Stomach (tissue), 9 donors: Measurements from ENCODE around the gene TMEM132E. TPM values are rescaled to one million over a fixed set of nuclear protein-coding genes. Genes with fewer than 3 reads are reported as not detected.

Experiments used
- DNase-seq, 2 donors: peaks; one replicate each; pipeline versions ENCODE4 v3.0.0 to v3.0.0-alpha.2; 2013 to 2019
- H3K27ac ChIP-seq, 5 donors: fragments of 200-600 bp in 4 of 5; sonication (generic) in 4 of 5; one replicate each; pipeline ENCODE4 v1.5.1; 2013 to 2019; ENCODE audit warnings: mild to moderate bottlenecking in 1 of 5, moderate library complexity in 1 of 5
- H3K27me3 ChIP-seq, 3 donors: fragments of 200-600 bp; sonication (generic); one replicate each; pipeline ENCODE4 v1.5.1; 2017 to 2019; ENCODE audit warnings: mixed run types in 1 of 3
- H3K36me3 ChIP-seq, 4 donors: fragments of 200-600 bp; sonication (generic); 1 replicate in 3 of 4; 2 replicates in 1 of 4; pipeline ENCODE4 v1.5.1; 2016 to 2019
- H3K4me1 ChIP-seq, 4 donors: fragments of 200-600 bp; sonication (generic); one replicate each; pipeline ENCODE4 v1.5.1; 2016 to 2019
- H3K4me3 ChIP-seq, 4 donors: fragments of 200-600 bp; sonication (generic) in 3 of 4; one replicate each; pipeline ENCODE4 v1.5.1; 2016 to 2019; ENCODE audit warnings: mild to moderate bottlenecking in 1 of 4
- H3K9me3 ChIP-seq, 4 donors: fragments of 200-600 bp; sonication (generic); one replicate each; pipeline ENCODE4 v1.5.1; 2016 to 2019
- EP300 ChIP-seq: sonication (generic); formaldehyde crosslinking; IDR thresholded peaks from one replicate; pipeline ENCODE4 v1.6.1; 2017; ENCODE audit warnings: antibody characterized with exemption
- POLR2A ChIP-seq, 4 donors: fragments of 450-650 bp; IDR thresholded peaks; one replicate each; pipeline ENCODE4 v1.6.1; 2016; ENCODE audit warnings: antibody characterized with exemption in 4 of 4, control low read depth in 2 of 4, mild to moderate bottlenecking in 1 of 4, moderate library complexity in 1 of 4
- POLR2AphosphoS5 ChIP-seq, 3 donors: sonication (generic); formaldehyde crosslinking; IDR thresholded peaks; one replicate each; pipeline ENCODE4 v1.6.1; 2016; ENCODE audit warnings: antibody characterized with exemption in 3 of 3
- WGBS, 5 donors: extraction: QIAGEN DNeasy Blood & Tissue Kit in 3 of 5; methylation state at CpG; one replicate each; pipeline versions ENCODE4 v1.1.5 to v1.1.7; 2013 to 2018; 5-methylcytosine and 5-hydroxymethylcytosine counted together
- intact Hi-C: fragments of 100-400 bp; cut with DNase I; formaldehyde crosslinking; loops from one replicate; pipeline ENCODE4 v1.15.1; 2023; ENCODE audit warnings: low total_unique reads
- polyA plus RNA-seq, 3 donors: library from polyadenylated mRNA; stranded (reverse); fragments of 200-250 nt; gene quantifications; one replicate each; pipeline ENCODE4 v1.2.3, GENCODE V29; 2013
- total RNA-seq, 5 donors: library from RNA; depleted of rRNA; stranded (reverse); fragments of >200 nt; gene quantifications; one replicate each; pipeline versions ENCODE4 v1.1.0 to v1.2.3, GENCODE V29; 2014 to 2016
- TF ChIP-seq, protein P1 (sequence below), 7 experiments: fragments of 450-650 bp in 4 of 7; fragments of 200-600 bp in 3 of 7; sonication (generic) in 3 of 7; IDR thresholded peaks; one replicate each; pipeline ENCODE4 v1.5.1; 2016 to 2019; ENCODE audit warnings: antibody characterized with exemption in 7 of 7, control low read depth in 2 of 7, mild to moderate bottlenecking in 1 of 7
- donor health status: healthy with polysubstance abuse.
- donor health status: Bipolar disorder and iron deficiency.
- donor health status: healthy.

Gene TMEM132E
- total and polyA plus RNA-seq, 8 donors, result 0.05 to 0.55 (median 0.12) TPM; not detected in 5

DNA sequence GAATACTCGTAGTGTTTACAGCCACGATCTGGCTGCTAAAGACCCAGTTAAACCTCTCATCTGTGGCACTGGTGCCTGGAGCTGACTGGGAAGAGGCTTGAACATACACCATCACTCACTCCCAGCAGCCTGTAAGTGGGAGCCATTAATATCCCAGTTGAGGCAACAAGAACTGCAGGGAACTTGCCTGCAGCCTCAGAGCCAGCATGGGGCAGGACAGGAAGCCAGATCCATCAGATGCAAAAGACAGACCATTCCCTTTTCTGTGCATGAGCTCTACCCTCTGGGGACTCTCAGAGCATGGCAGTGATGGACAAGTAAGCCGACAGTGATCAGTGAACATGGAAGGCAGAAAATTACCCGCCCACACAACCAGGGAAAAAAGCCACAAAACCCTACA, 91.8 kb downstream of the TMEM132E start:
- H3K4me1 ChIP-seq, result no peaks in the 10 kb centered on the region
- WGBS, 5 donors, result 54 to 73% (median 64%) methylated on average over 4 of the region's 4 CpGs
- no peaks in the 10 kb centered on the region for H3K36me3 ChIP-seq
- no peak overlapping the region for H3K27ac ChIP-seq
- DNase-seq, result no peak
- H3K9me3 ChIP-seq, result no peaks in the 10 kb centered on the region
- peaks cover 0 to 58% (median 21%) of the 10 kb centered on the region in 3 donors for H3K27me3 ChIP-seq
- no peak overlapping the region for H3K4me3 ChIP-seq
- TF ChIP-seq POLR2AphosphoS5 (IDR thresholded peaks at IDR 0.05) (no peak), POLR2A (IDR thresholded peaks at IDR 0.05) (no peak), EP300 (no peak)
- TF ChIP-seq, protein P1, sequence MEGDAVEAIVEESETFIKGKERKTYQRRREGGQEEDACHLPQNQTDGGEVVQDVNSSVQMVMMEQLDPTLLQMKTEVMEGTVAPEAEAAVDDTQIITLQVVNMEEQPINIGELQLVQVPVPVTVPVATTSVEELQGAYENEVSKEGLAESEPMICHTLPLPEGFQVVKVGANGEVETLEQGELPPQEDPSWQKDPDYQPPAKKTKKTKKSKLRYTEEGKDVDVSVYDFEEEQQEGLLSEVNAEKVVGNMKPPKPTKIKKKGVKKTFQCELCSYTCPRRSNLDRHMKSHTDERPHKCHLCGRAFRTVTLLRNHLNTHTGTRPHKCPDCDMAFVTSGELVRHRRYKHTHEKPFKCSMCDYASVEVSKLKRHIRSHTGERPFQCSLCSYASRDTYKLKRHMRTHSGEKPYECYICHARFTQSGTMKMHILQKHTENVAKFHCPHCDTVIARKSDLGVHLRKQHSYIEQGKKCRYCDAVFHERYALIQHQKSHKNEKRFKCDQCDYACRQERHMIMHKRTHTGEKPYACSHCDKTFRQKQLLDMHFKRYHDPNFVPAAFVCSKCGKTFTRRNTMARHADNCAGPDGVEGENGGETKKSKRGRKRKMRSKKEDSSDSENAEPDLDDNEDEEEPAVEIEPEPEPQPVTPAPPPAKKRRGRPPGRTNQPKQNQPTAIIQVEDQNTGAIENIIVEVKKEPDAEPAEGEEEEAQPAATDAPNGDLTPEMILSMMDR (IDR thresholded peaks at IDR 0.05), result no peak
- intact Hi-C loops, result no loop called here

DNA sequence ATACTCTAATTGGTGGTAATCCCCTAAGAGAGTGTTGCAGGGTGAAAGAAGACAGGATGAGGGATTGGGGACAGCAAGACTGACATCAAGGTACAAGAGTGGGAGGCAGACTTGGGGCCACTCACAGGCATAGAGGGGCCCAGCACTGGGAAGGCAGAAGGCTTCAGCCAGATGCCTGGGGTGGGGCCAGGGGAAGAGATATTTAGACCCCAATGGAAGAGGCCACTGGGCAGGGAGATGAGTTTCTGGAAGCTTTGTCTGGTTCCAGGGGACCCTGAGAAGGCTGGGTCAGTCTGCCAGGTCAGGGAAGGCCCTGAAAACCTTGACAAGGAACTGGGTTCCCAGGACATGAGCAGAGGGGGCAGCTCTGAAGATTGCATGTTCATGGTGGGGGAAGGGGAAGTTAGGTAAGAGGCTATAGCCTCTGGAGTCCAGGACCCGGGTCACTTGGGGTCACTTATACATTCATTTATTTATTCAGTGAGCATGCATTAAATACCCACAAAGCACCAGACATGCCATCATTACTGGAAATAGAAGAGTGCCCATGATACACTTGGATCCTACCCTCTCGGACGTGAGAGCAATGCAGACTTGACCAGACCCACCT, 92.9 kb downstream of the TMEM132E start:
- DNase-seq, result no peak
- Histone ChIP-seq H3K4me3 (no peak overlapping the region), H3K36me3 (no peaks in the 10 kb centered on the region), H3K27ac (no peak overlapping the region), H3K27me3 (peaks cover 0 to 47% (median 13%) of the 10 kb centered on the region in 3 donors), H3K9me3 (no peaks in the 10 kb centered on the region), H3K4me1 (no peaks in the 10 kb centered on the region)
- intact Hi-C loops, result no loop called here
- TF ChIP-seq POLR2AphosphoS5 (IDR thresholded peaks at IDR 0.05), result no peak
- WGBS, 5 donors, result 67 to 84% (median 71%) methylated on average over 3 of the region's 3 CpGs

DNA sequence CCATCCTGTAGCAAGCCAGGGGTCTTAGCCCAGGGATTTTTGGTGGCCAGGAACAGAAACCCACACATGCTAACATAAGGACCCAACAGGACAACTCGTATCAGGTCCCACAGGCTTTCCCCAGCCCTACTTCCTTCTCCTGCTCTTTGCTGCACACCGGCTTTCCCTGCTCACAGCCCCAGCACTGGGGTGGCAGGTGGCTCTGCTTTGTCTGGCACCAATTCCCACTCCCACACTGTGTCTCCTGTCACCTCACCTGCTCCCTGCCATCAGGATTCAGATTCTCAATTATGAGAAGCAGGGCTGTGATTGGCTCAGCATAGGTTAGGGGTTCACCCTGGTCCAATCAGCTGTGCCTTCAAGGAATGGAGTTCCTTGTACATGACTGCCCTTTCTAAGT, 94.1 kb downstream of the TMEM132E start:
- WGBS, 5 donors, result 74 to 95% (median 84%) methylated on average over 2 of the region's 2 CpGs
- intact Hi-C loops, result no loop called here
- Histone ChIP-seq H3K27me3 (peaks cover 0 to 34% (median 3%) of the 10 kb centered on the region in 3 donors), H3K27ac (no peak overlapping the region), H3K36me3 (no peaks in the 10 kb centered on the region), H3K4me3 (no peak overlapping the region), H3K9me3 (no peaks in the 10 kb centered on the region), H3K4me1 (no peaks in the 10 kb centered on the region)
- no peak for DNase-seq
- TF ChIP-seq POLR2AphosphoS5 (IDR thresholded peaks at IDR 0.05) (no peak), POLR2A (IDR thresholded peaks at IDR 0.05) (no peak), EP300 (no peak)
- TF ChIP-seq, protein P1 (IDR thresholded peaks at IDR 0.05), result no peak

DNA sequence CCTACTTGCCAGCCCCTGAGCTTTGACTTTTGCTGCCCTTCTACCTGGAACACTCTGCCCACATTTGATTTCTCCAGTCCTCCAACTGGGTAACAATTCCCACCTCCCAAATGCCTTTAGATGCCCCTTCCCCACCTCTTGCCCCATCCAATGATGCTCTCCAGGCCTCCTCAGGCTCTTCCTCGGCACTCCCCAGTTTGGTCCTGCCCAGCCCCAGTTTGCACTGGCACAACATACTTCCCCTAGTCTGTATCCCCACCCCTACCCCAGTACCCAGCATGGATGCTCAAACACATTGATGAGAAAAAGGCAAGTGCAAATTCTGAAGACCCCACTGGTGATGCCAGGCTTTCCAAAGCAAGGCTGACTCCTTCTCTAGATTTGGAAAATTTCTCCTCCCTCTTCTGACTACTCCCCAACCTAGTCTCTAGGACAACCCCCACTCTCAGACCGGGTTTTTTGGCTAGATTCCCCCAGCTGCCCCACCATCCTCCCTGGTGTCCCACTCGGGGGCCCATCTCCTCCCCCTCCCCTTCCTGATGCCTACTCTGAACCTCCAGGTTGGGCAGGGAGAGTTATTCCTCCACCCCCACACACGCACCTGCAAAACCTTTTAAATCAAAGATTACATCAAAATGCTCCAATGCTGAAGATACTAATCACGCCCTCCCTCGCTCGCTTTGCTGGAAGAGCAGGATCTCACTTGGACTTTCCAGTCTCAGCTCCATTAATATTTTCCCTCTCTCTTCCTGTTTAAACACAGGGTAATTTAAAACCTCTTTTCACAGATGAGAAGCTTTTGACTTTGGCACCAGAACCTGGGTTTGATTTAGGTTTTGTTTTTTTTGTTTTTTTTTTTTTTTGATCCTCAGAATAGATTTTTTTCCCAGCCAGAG, 94.9 kb downstream of the TMEM132E start:
- H3K4me1 ChIP-seq, result no peaks in the 10 kb centered on the region
- H3K27ac ChIP-seq, result no peak overlapping the region
- H3K36me3 ChIP-seq, result no peaks in the 10 kb centered on the region
- DNase-seq, result no peak
- WGBS, 5 donors, result 59 to 64% (median 62%) methylated on average over 7 of the region's 7 CpGs
- no peaks in the 10 kb centered on the region for H3K9me3 ChIP-seq
- no peak for TF ChIP-seq EP300
- no peak for TF ChIP-seq POLR2A (IDR thresholded peaks at IDR 0.05)
- no peak for TF ChIP-seq POLR2AphosphoS5 (IDR thresholded peaks at IDR 0.05)
- TF ChIP-seq, protein P1 (IDR thresholded peaks at IDR 0.05), result no peak
- peaks cover 0 to 28% (median 0%) of the 10 kb centered on the region in 3 donors for H3K27me3 ChIP-seq
- intact Hi-C loops, result no loop called here
- H3K4me3 ChIP-seq, result no peak overlapping the region
